Spleen (tissue), 7 donors: Measurements from ENCODE around the gene BSN.

Source experiments
- CTCF ChIP-seq, 11 experiments: fragments of 200-600 bp in 7 of 11; fragments of 450-650 bp in 4 of 11; sonication (generic) in 4 of 11; IDR thresholded peaks in 8 of 11; conservative IDR thresholded peaks in 3 of 11; 1 replicate in 7 of 11; 2 replicates in 4 of 11; pipeline versions ENCODE4 v1.4.0 to v1.8.0; 2016 to 2021; ENCODE audit warnings: antibody characterized with exemption in 11 of 11, inconsistent platforms in 4 of 11, mild to moderate bottlenecking in 1 of 11
- POLR2A ChIP-seq, 3 donors: fragments of 450-650 bp; IDR thresholded peaks; one replicate each; pipeline ENCODE4 v1.5.1; 2017; ENCODE audit warnings: antibody characterized with exemption in 3 of 3, mild to moderate bottlenecking in 1 of 3
- POLR2AphosphoS5 ChIP-seq, 3 donors: sonication (generic); formaldehyde crosslinking; IDR thresholded peaks; one replicate each; pipeline ENCODE4 v1.5.1; 2017; ENCODE audit warnings: antibody characterized with exemption in 3 of 3
- donor health status: DM: no; HTN: no; CAD: no; lungs with moderate emphysema.
- donor health status: DM: no; HTN: no; CAD: no.
- donor health status: DM: no; HTN: no; CAD: no.

GRCh38 chr3:49681232-49681522 is 126.9 kb downstream of the BSN start:
- TF ChIP-seq CTCF (IDR thresholded peaks at IDR 0.05 in 8 of 11, conservative IDR thresholded peaks at IDR 0.05 in 3 of 11) (no peak), POLR2AphosphoS5 (IDR thresholded peaks at IDR 0.05) (no peak), POLR2A (IDR thresholded peaks at IDR 0.05) (no peak)
